D721Med (cell line): ENCODE results near the gene VAMP1.

Experiments used
- DNase-seq: peaks from one replicate; pipeline ENCODE4 v3.0.0; 2011; ENCODE audit warnings: low spot score; ENCODE audit not compliant: insufficient read length
- FAIRE-seq: peaks from 2 replicates; lab custom pipeline; 2011; peaks lifted over from hg19 to GRCh38; lab: Jason Lieb, UNC
- CTCF ChIP-seq: IDR thresholded peaks from 2 replicates; pipeline ENCODE4 v1.5.1; 2012; ENCODE audit warnings: mild to moderate bottlenecking, control low read depth; ENCODE audit not compliant: insufficient read depth; ENCODE audit errors: missing control alignments

Gene VAMP1

GRCh38 chr12:6443361-6443983, 27.0 kb downstream of the VAMP1 start:
- TF ChIP-seq CTCF, result no peak
- DNase-seq (no peak), FAIRE-seq (no peak)

GRCh38 chr12:6442836-6443235, 27.6 kb downstream of the VAMP1 start:
- no peak for TF ChIP-seq CTCF
- FAIRE-seq, result no peak
- no peak for DNase-seq

- no peak for DNase-seq
- no peak for FAIRE-seq
- no peak for TF ChIP-seq CTCF
Measured at GRCh38 chr12:6440391-6440790, 30.1 kb downstream of the VAMP1 start.

GRCh38 chr12:6438345-6438744, 32.1 kb downstream of the VAMP1 start:
- FAIRE-seq, result no peak
- DNase-seq, result no peak
- TF ChIP-seq CTCF, result no peak

GRCh38 chr12:6437586-6437985, 32.9 kb downstream of the VAMP1 start:
- DNase-seq, result no peak
- no peak for TF ChIP-seq CTCF
- FAIRE-seq, result no peak

- no peak for TF ChIP-seq CTCF
- FAIRE-seq, result no peak
- no peak for DNase-seq
Measured at GRCh38 chr12:6435961-6436715, 34.3 kb downstream of the VAMP1 start.
